CD14-positive monocyte (primary cell): ENCODE measurements around the gene RRBP1. TPM values are rescaled to one million over a fixed set of nuclear protein-coding genes. Genes with fewer than 3 reads are reported as not detected.

ENCODE experiments used
- DNase-seq, 3 donors: peaks; one replicate each; pipeline ENCODE4 v3.0.0-alpha.2; 2011 to 2022
- H2AFZ ChIP-seq: 2 replicates; pipeline ENCODE4 v1.6.0; 2012; ENCODE audit warnings: mild to moderate bottlenecking, low read depth, low read length, inconsistent platforms; ENCODE audit not compliant: insufficient read depth, poor library complexity, severe bottlenecking
- H3K27ac ChIP-seq, 2 donors: 1 replicate in 1 of 2; 2 replicates in 1 of 2; pipeline ENCODE4 v1.5.1; 2012 to 2013; ENCODE audit warnings: low read length in 2 of 2, control low read depth in 1 of 2, inconsistent platforms in 1 of 2, low read depth in 1 of 2, mild to moderate bottlenecking in 1 of 2
- H3K27me3 ChIP-seq, 2 donors: one replicate each; pipeline versions ENCODE4 v1.6.0 to v1.6.1; 2011 to 2013; ENCODE audit warnings: low read length in 2 of 2; ENCODE audit not compliant: control insufficient read depth in 2 of 2, insufficient read depth in 2 of 2
- H3K36me3 ChIP-seq, 2 donors: replicated peaks in 1 of 2; 1 replicate in 1 of 2; 2 replicates in 1 of 2; pipeline versions ENCODE4 v1.5.1 to v1.6.1; 2012 to 2013; ENCODE audit warnings: low read length in 2 of 2, control low read depth in 1 of 2, inconsistent platforms in 1 of 2, mild to moderate bottlenecking in 1 of 2; ENCODE audit not compliant: insufficient read depth in 2 of 2, control insufficient read depth in 1 of 2
- H3K4me1 ChIP-seq, 2 donors: 1 replicate in 1 of 2; 2 replicates in 1 of 2; pipeline versions ENCODE4 v1.5.1 to v1.6.1; 2012 to 2013; ENCODE audit warnings: low read length in 2 of 2, control low read depth in 1 of 2, inconsistent platforms in 1 of 2, mild to moderate bottlenecking in 1 of 2, moderate library complexity in 1 of 2; ENCODE audit not compliant: insufficient read depth in 2 of 2, control insufficient read depth in 1 of 2
- H3K4me2 ChIP-seq: replicated peaks from 2 replicates; pipeline ENCODE3; 2012; ENCODE audit warnings: low read length, moderate library complexity, mild to moderate bottlenecking; ENCODE audit not compliant: poor library complexity, severe bottlenecking; ENCODE audit errors: extremely low read depth
- H3K4me3 ChIP-seq, 3 experiments: fragments of 200-600 bp in 1 of 3; sonication (generic) in 1 of 3; replicated peaks in 1 of 3; 1 replicate in 2 of 3; 2 replicates in 1 of 3; pipeline ENCODE4 v1.5.1; 2011 to 2013; ENCODE audit warnings: low read length in 3 of 3, mild to moderate bottlenecking in 3 of 3, control low read depth in 2 of 3, low read depth in 2 of 3, inconsistent platforms in 1 of 3, moderate library complexity in 1 of 3
- H3K79me2 ChIP-seq: 2 replicates; pipeline ENCODE4 v1.6.0; 2012; ENCODE audit warnings: mild to moderate bottlenecking, control low read depth, inconsistent platforms, low read length, moderate library complexity; ENCODE audit not compliant: insufficient read depth
- H3K9ac ChIP-seq: 2 replicates; pipeline ENCODE4 v1.6.0; 2017; ENCODE audit warnings: low read length, mild to moderate bottlenecking; ENCODE audit not compliant: insufficient read depth, poor library complexity, severe bottlenecking
- H3K9me3 ChIP-seq, 2 donors: replicated peaks in 1 of 2; 1 replicate in 1 of 2; 2 replicates in 1 of 2; pipeline versions ENCODE4 v1.5.1 to v1.6.1; 2012 to 2013; ENCODE audit warnings: low read length in 2 of 2, control low read depth in 1 of 2; ENCODE audit not compliant: control insufficient read depth in 1 of 2, insufficient read depth in 1 of 2
- H4K20me1 ChIP-seq: 2 replicates; pipeline ENCODE4 v1.6.0; 2012; ENCODE audit warnings: mild to moderate bottlenecking, low read length, control low read depth, moderate library complexity; ENCODE audit not compliant: insufficient read depth
- H3K27ac Mint-ChIP-seq, 7 donors: one replicate each; pipeline ENCODE4 v1.8.0; 2020; ENCODE audit warnings: mild to moderate bottlenecking in 7 of 7, mixed read lengths in 7 of 7, moderate library complexity in 6 of 7, inconsistent platforms in 2 of 7
- H3K27me3 Mint-ChIP-seq, 3 donors: one replicate each; pipeline ENCODE4 v1.8.0; 2021 to 2022; ENCODE audit warnings: low read depth in 3 of 3, mild to moderate bottlenecking in 3 of 3, mixed read lengths in 3 of 3, moderate library complexity in 3 of 3, inconsistent platforms in 1 of 3
- H3K36me3 Mint-ChIP-seq, 2 donors: one replicate each; pipeline ENCODE4 v1.8.0; 2020; ENCODE audit warnings: mixed read lengths in 2 of 2, inconsistent platforms in 1 of 2, mild to moderate bottlenecking in 1 of 2
- H3K4me1 Mint-ChIP-seq: one replicate; pipeline ENCODE4 v1.8.0; 2020; ENCODE audit warnings: mild to moderate bottlenecking, mixed read lengths
- H3K4me3 Mint-ChIP-seq, 2 donors: one replicate each; pipeline ENCODE4 v1.8.0; 2020; ENCODE audit warnings: mild to moderate bottlenecking in 2 of 2, mixed read lengths in 2 of 2, moderate library complexity in 1 of 2
- H3K9me3 Mint-ChIP-seq, 7 donors: one replicate each; pipeline ENCODE4 v1.8.0; 2020 to 2022; ENCODE audit warnings: mixed read lengths in 7 of 7, mild to moderate bottlenecking in 6 of 7, moderate library complexity in 6 of 7, inconsistent platforms in 2 of 7
- CTCF ChIP-seq: fragments of 200-600 bp; IDR thresholded peaks from one replicate; pipeline ENCODE4 v1.8.0; 2022; ENCODE audit warnings: antibody characterized with exemption, mild to moderate bottlenecking
- WGBS: methylation state at CpG from one replicate; pipeline ENCODE4 v1.1.5; 2013; ENCODE audit warnings: missing lambda C conversion rate; ENCODE audit not compliant: insufficient coverage; 5-methylcytosine and 5-hydroxymethylcytosine counted together
- intact Hi-C, 2 donors: fragments of 100-400 bp; cut with micrococcal nuclease; formaldehyde crosslinking; loops; one replicate each; pipeline versions ENCODE4 v1.15.0 to v1.15.1; 2023
- polyA plus RNA-seq, 3 donors: library from polyadenylated mRNA; depleted of rRNA in 1 of 3; unstranded in 2 of 3; stranded (reverse) in 1 of 3; fragments of 300-500 nt in 2 of 3; fragments of >200 nt in 1 of 3; fragmentation: Illumina TruSeq in 2 of 3; gene quantifications; 1 replicate in 2 of 3; 2 replicates in 1 of 3; pipeline ENCODE4 v1.2.3, GENCODE V29; 2012 to 2021

The RRBP1 gene
- polyA plus RNA-seq, 3 donors = 4.7 to 22.2 (median 7.5) TPM

- Histone ChIP-seq H3K79me2 (no peaks in the 10 kb centered on the region), H2AFZ (no peak overlapping the region), H4K20me1 (no peaks in the 10 kb centered on the region), H3K27ac (no peak overlapping the region), H3K4me2 (no peak overlapping the region), H3K9ac (no peak overlapping the region), H3K36me3 (no peaks in the 10 kb centered on the region), H3K9me3 (no peaks in the 10 kb centered on the region), H3K4me1 (no peaks in the 10 kb centered on the region), H3K27me3 (no peaks in the 10 kb centered on the region), H3K4me3 (no peak overlapping the region)
- no peak overlapping the region for H3K27ac Mint-ChIP-seq
- H3K36me3 Mint-ChIP-seq = no peaks in the 10 kb centered on the region
- H3K4me1 Mint-ChIP-seq = no peaks in the 10 kb centered on the region
- intact Hi-C loops = no loop called here
- 95% methylated on average over 10 of the region's 10 CpGs for WGBS
- no peak overlapping the region for H3K4me3 Mint-ChIP-seq
- DNase-seq = no peak
- no peak for TF ChIP-seq CTCF
- H3K9me3 Mint-ChIP-seq = no peaks in the 10 kb centered on the region
- H3K27me3 Mint-ChIP-seq = peaks cover 7 to 10% (median 8%) of the 10 kb centered on the region in 3 donors
Observed at GRCh38 chr20:17727351-17727750, 45.3 kb upstream of the RRBP1 start.

GRCh38 chr20:17726902-17727301, 44.9 kb upstream of the RRBP1 start:
- Histone ChIP-seq H3K27ac (no peak overlapping the region), H3K27me3 (no peaks in the 10 kb centered on the region), H3K9me3 (no peaks in the 10 kb centered on the region), H4K20me1 (no peaks in the 10 kb centered on the region), H3K4me3 (no peak overlapping the region), H3K9ac (no peak overlapping the region), H2AFZ (no peak overlapping the region), H3K4me1 (no peaks in the 10 kb centered on the region), H3K4me2 (no peak overlapping the region), H3K79me2 (no peaks in the 10 kb centered on the region), H3K36me3 (no peaks in the 10 kb centered on the region)
- intact Hi-C loops = no loop called here
- no peak for DNase-seq
- peaks cover 7 to 11% (median 8%) of the 10 kb centered on the region in 3 donors for H3K27me3 Mint-ChIP-seq
- WGBS = 94% methylated on average over 3 of the region's 4 CpGs
- H3K27ac Mint-ChIP-seq = no peak overlapping the region
- no peaks in the 10 kb centered on the region for H3K9me3 Mint-ChIP-seq
- no peaks in the 10 kb centered on the region for H3K4me1 Mint-ChIP-seq
- no peaks in the 10 kb centered on the region for H3K36me3 Mint-ChIP-seq
- no peak for TF ChIP-seq CTCF
- H3K4me3 Mint-ChIP-seq = no peak overlapping the region
